Activated naive CD8-positive, alpha-beta T cell treated with anti-CD3 and anti-CD28 coated beads for 36 hours (primary cell): Measurements from ENCODE around the gene KCNJ12. TPM values are rescaled to one million over a fixed set of nuclear protein-coding genes. Genes with fewer than 3 reads are reported as not detected.

Source experiments
- DNase-seq: peaks from one replicate; pipeline ENCODE4 v3.0.0; 2021
- H3K27ac Mint-ChIP-seq: one replicate; pipeline ENCODE4 v1.8.0; 2022; ENCODE audit warnings: mild to moderate bottlenecking, moderate library complexity, mixed read lengths
- H3K27me3 Mint-ChIP-seq: one replicate; pipeline ENCODE4 v1.8.0; 2022; ENCODE audit warnings: mild to moderate bottlenecking, mixed read lengths
- H3K36me3 Mint-ChIP-seq: one replicate; pipeline ENCODE4 v1.8.0; 2021; ENCODE audit warnings: mild to moderate bottlenecking, mixed read lengths
- H3K4me1 Mint-ChIP-seq: one replicate; pipeline ENCODE4 v1.8.0; 2021; ENCODE audit warnings: mixed read lengths
- H3K4me3 Mint-ChIP-seq: one replicate; pipeline ENCODE4 v1.8.0; 2022; ENCODE audit warnings: mild to moderate bottlenecking, moderate library complexity, mixed read lengths
- H3K9me3 Mint-ChIP-seq: one replicate; pipeline ENCODE4 v1.8.0; 2022; ENCODE audit warnings: mixed read lengths
- total RNA-seq, 2 experiments: library from RNA; stranded (reverse); gene quantifications; one replicate each; pipeline ENCODE4 v1.2.3, GENCODE V29; 2021

Gene KCNJ12
- total RNA-seq, 2 experiments from 2014 or later = not detected

- peaks cover 22% of the 10 kb centered on the region for H3K27me3 Mint-ChIP-seq
- no peak for DNase-seq
- no peaks in the 10 kb centered on the region for H3K36me3 Mint-ChIP-seq
- no peak overlapping the region for H3K4me3 Mint-ChIP-seq
- no peak overlapping the region for H3K27ac Mint-ChIP-seq
- no peaks in the 10 kb centered on the region for H3K9me3 Mint-ChIP-seq
- no peaks in the 10 kb centered on the region for H3K4me1 Mint-ChIP-seq
Observed at GRCh38 chr17:21372256-21372954, 3.8 kb upstream of the KCNJ12 start.

DNA sequence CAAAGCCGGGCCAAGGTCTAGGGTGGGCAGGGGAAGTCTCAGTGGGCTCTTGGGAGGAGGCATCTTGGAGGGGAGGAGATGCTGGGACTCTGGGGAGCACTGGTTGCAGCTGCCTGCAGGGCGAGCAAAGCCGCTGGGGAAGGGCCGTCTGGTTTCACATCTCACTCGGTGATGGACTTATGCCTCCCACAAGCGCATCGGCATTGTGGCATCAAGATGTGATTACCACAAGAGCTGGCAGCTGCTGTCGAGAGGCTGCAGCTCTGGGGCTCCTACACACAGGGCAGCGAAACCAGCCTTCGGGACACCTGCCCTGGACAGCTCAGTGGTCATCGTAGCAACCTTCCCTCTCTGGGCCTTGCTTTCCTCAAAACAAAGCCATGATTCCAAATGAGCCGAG, 3.1 kb upstream of the KCNJ12 start:
- no peak overlapping the region for H3K27ac Mint-ChIP-seq
- peaks cover 1% of the 10 kb centered on the region for H3K4me1 Mint-ChIP-seq
- H3K4me3 Mint-ChIP-seq = no peak overlapping the region
- DNase-seq = no peak
- H3K36me3 Mint-ChIP-seq = no peaks in the 10 kb centered on the region
- peaks cover 29% of the 10 kb centered on the region for H3K27me3 Mint-ChIP-seq
- no peaks in the 10 kb centered on the region for H3K9me3 Mint-ChIP-seq

DNA sequence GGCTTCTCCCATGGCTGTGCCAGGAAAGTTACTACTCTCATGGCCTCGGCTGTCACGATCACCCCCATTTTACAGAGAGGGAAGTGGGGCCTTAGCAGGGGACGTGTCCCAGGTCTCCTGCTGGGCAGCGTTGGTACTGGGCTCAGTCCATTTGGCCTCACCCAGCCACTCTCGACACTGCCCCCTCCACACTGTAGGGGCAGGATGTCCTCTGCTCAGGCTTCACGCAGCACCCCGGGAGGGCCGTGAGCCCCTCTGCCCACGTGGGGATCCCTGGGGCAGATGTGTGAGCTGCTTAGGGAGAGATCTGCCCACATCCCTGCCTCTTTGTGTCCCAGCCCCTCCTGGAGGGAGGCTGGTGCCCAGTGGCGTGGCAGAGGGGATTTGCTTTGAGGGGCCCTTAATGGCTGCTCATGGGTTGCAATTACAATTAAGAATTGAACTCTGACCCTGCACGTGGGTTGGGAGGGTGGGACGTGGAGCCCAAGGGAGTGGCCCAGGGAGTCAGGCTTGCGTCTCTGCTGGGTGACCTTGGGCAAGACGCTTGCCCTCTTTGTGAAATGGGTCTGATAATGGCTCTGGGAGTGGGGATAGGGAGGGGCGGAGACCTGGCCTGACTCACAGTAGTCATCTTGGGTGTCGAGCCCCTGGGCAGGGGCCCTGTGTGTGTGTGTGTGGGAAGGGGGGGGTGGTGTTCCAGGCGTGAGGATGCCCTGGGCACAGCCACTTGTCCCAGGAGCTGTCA, 2.3 kb upstream of the KCNJ12 start:
- no peak for DNase-seq
- peaks cover 36% of the 10 kb centered on the region for H3K27me3 Mint-ChIP-seq
- H3K27ac Mint-ChIP-seq = no peak overlapping the region
- peaks cover 1% of the 10 kb centered on the region for H3K4me1 Mint-ChIP-seq
- no peak overlapping the region for H3K4me3 Mint-ChIP-seq
- H3K9me3 Mint-ChIP-seq = no peaks in the 10 kb centered on the region
- H3K36me3 Mint-ChIP-seq = no peaks in the 10 kb centered on the region

DNA sequence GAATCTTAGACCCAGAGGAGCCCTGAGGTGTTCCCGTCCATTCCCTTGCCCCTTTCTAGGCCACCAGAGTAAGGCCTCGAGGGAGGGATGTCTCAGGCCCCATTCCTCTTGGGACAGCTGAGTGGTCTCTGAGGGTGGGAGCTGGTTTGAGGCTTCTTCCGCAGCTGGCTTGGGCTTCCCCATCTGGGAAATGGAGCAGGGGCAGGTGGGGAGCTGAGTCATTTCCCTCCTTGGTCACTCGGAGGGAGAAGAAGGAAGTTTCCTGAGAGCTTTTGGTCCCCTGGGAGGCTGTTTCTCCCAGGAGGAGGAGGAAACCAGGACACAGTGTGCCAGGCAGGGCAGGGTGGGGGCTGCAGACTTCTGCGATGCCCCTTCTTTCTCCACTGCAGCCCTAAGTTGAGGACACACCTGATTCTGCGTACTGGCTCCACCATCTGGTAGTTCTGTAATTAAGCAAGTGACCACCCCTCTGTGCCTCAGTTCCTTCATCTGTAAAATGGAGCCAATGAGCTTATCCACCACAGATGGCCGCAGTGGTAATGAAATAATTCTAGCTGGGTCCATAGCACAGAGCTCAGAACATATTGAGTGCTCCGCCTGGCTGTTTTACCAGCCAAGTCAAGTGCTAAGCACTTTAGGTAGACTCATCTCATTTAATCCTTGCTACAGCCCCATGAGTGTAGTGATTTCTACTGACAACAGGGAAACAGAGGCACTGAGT, 1.6 kb upstream of the KCNJ12 start:
- peaks cover 1% of the 10 kb centered on the region for H3K4me1 Mint-ChIP-seq
- no peak for DNase-seq
- H3K4me3 Mint-ChIP-seq = no peak overlapping the region
- H3K27me3 Mint-ChIP-seq = peaks cover 38% of the 10 kb centered on the region
- H3K9me3 Mint-ChIP-seq = no peaks in the 10 kb centered on the region
- H3K36me3 Mint-ChIP-seq = no peaks in the 10 kb centered on the region
- H3K27ac Mint-ChIP-seq = no peak overlapping the region

DNA sequence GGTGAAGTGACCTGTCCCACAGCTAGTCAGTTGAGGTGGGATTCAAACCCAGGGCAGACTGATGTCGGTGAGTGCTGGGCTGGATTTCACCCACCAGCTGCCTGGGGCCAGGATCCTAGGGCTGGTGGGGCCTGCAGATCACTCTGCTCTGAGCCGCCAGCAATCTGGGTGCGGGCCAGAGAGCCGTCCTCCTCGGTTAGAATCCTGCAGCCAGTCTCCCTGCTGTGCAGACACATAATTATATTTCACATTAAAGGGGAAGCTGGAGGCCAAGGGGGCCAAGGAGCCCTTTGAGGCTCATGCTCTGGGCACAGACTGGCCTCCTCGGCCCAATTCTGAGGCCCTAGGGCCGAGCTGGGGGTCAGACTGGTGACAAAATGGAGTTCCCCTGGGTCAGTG, 996 bp upstream of the KCNJ12 start:
- Mint-ChIP-seq H3K27me3 (peaks cover 38% of the 10 kb centered on the region), H3K36me3 (no peaks in the 10 kb centered on the region), H3K4me3 (no peak overlapping the region), H3K27ac (no peak overlapping the region), H3K9me3 (no peaks in the 10 kb centered on the region), H3K4me1 (peaks cover 1% of the 10 kb centered on the region)
- no peak for DNase-seq

- Mint-ChIP-seq H3K27me3 (peaks cover 38% of the 10 kb centered on the region), H3K9me3 (no peaks in the 10 kb centered on the region), H3K27ac (no peak overlapping the region), H3K4me3 (no peak overlapping the region), H3K4me1 (peaks cover 1% of the 10 kb centered on the region), H3K36me3 (no peaks in the 10 kb centered on the region)
- no peak for DNase-seq
Observed at GRCh38 chr17:21375757-21376080, 438 bp upstream of the KCNJ12 start.

- Mint-ChIP-seq H3K4me1 (peaks cover 1% of the 10 kb centered on the region), H3K27me3 (peaks cover 38% of the 10 kb centered on the region), H3K9me3 (no peaks in the 10 kb centered on the region), H3K36me3 (no peaks in the 10 kb centered on the region), H3K27ac (no peak overlapping the region), H3K4me3 (peak overlapping the region; percentile 10)
- DNase-seq = no peak
Observed at GRCh38 chr17:21376759-21377690, 868 bp downstream of the KCNJ12 start.

DNA sequence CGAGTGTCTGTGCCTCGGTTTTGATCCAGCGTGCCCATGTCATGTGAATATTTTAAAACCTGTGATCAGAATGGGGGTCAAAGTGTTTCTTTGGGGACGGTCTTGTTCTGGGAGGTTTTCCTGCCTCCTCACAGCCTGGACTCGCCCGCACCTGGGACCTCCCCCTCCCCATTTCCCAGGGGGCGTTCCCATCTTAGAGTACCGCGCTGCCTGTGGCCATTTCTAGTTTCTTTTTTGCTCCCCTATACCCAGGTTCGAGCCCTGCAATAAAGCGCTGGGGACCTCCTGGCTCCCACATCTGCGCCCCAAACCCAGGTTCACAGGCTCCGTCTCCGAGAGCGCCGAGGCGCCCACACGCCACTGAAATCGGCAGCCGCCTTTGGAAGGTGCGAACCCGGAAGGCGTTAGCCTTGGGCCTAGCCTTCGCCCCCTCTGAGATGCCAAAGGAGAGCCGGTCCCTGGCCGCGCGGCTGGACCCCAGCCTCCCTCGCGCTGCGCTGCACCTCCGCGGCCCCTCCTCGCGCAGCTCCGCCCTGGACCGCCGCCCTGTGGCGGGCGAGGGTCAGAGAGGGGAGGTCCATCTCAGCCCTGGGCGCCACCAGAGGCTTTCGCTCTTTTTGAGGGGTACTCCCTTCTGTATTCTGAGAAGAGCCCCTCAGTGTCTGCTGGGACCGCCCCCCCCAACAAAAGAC, 1.7 kb downstream of the KCNJ12 start:
- Mint-ChIP-seq H3K4me3 (peak overlapping the region; percentile 48), H3K9me3 (no peaks in the 10 kb centered on the region), H3K27me3 (peaks cover 38% of the 10 kb centered on the region), H3K27ac (no peak overlapping the region), H3K4me1 (peaks cover 1% of the 10 kb centered on the region), H3K36me3 (no peaks in the 10 kb centered on the region)
- DNase-seq = no peak

GRCh38 chr17:21378553-21378952, 2.4 kb downstream of the KCNJ12 start:
- no peaks in the 10 kb centered on the region for H3K9me3 Mint-ChIP-seq
- H3K4me3 Mint-ChIP-seq = no peak overlapping the region
- peaks cover 38% of the 10 kb centered on the region for H3K27me3 Mint-ChIP-seq
- H3K27ac Mint-ChIP-seq = no peak overlapping the region
- peaks cover 1% of the 10 kb centered on the region for H3K4me1 Mint-ChIP-seq
- no peak for DNase-seq
- no peaks in the 10 kb centered on the region for H3K36me3 Mint-ChIP-seq

- no peaks in the 10 kb centered on the region for H3K9me3 Mint-ChIP-seq
- H3K27me3 Mint-ChIP-seq = peaks cover 38% of the 10 kb centered on the region
- H3K4me1 Mint-ChIP-seq = peaks cover 1% of the 10 kb centered on the region
- no peak overlapping the region for H3K27ac Mint-ChIP-seq
- no peak overlapping the region for H3K4me3 Mint-ChIP-seq
- DNase-seq = no peak
- no peaks in the 10 kb centered on the region for H3K36me3 Mint-ChIP-seq
Observed at GRCh38 chr17:21379080-21379711, 3.0 kb downstream of the KCNJ12 start.

- no peak for DNase-seq
- Mint-ChIP-seq H3K9me3 (no peaks in the 10 kb centered on the region), H3K36me3 (no peaks in the 10 kb centered on the region), H3K27me3 (peaks cover 28% of the 10 kb centered on the region), H3K4me3 (no peak overlapping the region), H3K4me1 (peaks cover 1% of the 10 kb centered on the region), H3K27ac (no peak overlapping the region)
Observed at GRCh38 chr17:21380659-21381058, 4.5 kb downstream of the KCNJ12 start.

GRCh38 chr17:21381076-21381706, 5.0 kb downstream of the KCNJ12 start:
- H3K4me3 Mint-ChIP-seq = no peak overlapping the region
- H3K36me3 Mint-ChIP-seq = no peaks in the 10 kb centered on the region
- H3K27ac Mint-ChIP-seq = no peak overlapping the region
- DNase-seq = no peak
- H3K4me1 Mint-ChIP-seq = peaks cover 1% of the 10 kb centered on the region
- H3K27me3 Mint-ChIP-seq = peaks cover 23% of the 10 kb centered on the region
- no peaks in the 10 kb centered on the region for H3K9me3 Mint-ChIP-seq

DNA sequence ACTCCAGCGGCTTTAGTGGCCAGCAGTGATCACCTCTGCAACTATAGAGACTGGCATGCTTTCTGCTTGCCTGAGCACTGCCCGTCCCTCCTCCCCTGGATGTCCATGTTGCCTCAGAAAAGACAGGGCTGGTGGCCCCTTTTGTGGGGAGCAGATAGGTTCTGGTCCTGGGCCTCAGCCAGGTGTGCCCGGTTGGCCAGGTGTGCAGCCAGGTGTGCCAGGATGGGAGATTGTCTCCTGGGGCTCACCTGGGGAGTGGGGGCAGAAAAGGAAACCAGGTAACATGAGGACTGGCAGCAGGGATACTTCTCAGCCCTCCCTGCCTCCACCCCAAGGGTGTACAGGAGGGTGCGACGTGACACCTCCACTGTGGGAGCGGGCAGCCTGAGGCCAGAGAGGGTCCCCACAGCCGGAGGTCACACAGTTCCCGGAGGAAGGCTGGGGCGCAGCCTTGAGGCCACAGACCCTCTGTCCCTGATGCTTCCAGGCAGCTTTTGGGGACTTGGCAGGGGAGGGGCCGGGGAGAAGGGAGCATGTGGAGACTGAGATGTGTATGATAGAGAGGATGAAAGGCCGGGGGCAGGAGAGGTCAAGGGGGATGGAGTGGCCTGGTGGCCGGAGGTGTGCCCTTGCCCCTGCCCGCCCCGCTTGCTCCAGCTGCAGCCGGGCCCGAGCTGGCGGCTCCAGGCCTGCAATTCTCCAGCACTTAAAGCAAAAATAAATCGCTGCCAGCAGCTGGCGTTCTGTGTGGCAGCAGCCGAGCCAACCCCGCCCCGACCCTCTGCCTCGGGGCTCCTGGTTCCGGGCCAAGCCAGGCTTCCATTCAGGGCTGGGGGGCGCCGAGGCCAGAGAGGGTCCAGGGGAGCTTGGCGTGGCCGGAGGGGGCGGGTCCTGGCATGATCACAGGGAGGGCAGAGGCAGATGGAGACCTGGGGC, 6.7 kb downstream of the KCNJ12 start:
- no peak for DNase-seq
- Mint-ChIP-seq H3K27ac (no peak overlapping the region), H3K9me3 (no peaks in the 10 kb centered on the region), H3K36me3 (no peaks in the 10 kb centered on the region), H3K4me3 (no peak overlapping the region), H3K4me1 (no peaks in the 10 kb centered on the region), H3K27me3 (peaks cover 11% of the 10 kb centered on the region)
